A172 (cell line): ENCODE measurements around the gene DICER1. TPM values are rescaled to one million over a fixed set of nuclear protein-coding genes. Genes with fewer than 3 reads are reported as not detected.
"Not testable (repeated sequence)": the region's sequence is repeated elsewhere in the genome, so short reads cannot be mapped to it uniquely, and the experiment has no call there.

Experiments used
- DNase-seq: peaks from one replicate; pipeline ENCODE4 v3.0.0-alpha.2; 2015; ENCODE audit warnings: low spot score
- total RNA-seq: library from RNA; depleted of rRNA; stranded (reverse); fragments of >200 nt; shearing (Covaris generic); gene quantifications from 2 replicates; pipeline ENCODE4 v1.2.3, GENCODE V29; 2014

The DICER1 gene
- total RNA-seq, 1 experiment from 2014 or later: 65.8 TPM

DNA sequence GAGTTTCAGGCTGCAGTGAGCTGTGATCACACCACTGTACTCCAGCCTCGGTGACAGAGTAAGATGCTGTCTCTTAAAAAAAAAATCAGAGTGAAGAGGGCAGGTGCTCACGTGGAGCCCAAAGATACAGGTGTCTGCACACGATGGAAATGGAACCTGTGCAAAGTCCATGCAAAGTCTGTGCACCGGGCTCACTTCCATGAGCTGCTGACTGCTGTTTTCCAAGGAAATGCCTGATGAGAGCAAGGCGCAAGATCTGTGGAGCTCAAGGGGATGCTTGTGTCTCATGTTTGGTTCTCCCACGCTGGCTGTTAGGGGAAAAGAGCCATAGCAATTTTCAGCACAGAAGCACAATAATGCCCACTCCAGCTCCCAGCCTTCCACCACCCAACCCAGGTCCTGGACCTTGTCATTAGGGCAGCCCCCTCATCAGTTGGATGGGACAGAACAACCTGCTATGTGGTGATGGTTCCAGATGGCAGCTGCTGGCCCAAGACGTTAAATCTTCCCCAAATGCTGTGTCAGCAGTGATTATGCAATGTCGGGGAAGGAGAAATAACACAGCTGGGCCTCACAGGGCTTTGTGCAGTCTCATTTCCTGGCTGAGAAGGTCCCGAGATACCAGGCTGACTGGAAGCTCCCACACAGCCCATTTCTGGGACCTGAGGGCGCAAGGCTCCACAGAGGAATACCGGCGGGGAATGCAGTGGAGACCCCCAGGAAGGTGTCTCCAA lies 27.9 kb upstream of the DICER1 start:
- DNase-seq: no peak

DNA sequence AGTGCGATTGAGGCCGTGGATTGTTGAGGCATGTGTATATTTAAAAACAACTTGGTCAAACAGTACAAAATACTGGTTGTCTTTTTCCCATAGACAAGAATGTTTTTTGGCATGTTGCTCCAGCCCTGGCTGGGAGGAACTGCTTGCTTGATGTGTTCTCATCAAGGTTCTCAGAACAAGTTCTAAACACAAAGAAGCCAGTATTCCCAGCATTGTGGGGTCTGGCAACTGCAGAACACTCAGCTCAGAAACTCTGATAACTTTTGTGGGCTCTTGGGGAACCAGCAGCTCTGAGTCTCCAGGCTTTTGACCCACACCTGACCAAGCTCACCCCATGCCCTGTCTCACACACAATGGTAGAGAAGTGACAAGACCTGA lies 27.1 kb upstream of the DICER1 start:
- no peak for DNase-seq

DNA sequence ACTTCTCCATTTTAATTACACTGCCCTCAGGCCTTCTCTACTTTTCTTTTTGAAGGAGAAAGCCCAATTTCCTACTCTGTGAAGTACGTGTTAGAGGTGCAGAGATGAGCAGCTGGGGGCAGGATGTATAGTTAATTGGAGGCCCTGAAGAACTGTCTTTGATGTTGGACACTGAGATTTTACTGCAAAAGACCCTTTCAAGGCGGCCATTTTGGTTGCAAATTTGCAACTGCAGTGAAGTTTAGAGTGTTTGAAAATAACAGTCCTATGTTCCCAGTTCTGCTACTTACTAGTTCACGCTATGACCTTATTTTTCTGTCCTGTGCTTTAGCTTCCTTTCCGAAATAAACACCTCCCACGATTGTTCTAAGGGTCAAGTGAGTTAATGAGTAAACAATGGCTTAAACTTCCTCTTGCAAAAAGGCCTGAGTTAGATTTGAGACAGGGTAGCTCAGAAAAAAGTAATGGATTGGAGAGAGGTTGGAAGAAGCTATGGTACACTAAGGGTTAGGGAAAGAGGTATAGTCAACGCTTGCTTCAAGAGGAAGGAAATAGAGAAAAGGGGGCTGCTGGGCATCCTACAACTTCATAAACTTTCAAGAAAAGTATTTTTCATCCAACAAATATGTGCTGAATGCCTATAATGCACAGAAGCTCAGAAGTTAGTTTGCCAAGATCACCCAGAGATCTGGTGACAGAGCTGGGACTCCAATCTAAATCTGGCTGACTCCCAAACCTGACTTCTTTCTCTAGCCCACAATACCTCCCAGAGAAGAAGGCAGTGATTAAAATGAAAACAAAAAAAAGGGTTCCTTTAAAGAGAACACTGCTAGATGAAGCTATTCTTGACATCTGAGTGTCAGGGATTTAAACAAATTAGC lies 26.4 kb upstream of the DICER1 start:
- no peak for DNase-seq

DNA sequence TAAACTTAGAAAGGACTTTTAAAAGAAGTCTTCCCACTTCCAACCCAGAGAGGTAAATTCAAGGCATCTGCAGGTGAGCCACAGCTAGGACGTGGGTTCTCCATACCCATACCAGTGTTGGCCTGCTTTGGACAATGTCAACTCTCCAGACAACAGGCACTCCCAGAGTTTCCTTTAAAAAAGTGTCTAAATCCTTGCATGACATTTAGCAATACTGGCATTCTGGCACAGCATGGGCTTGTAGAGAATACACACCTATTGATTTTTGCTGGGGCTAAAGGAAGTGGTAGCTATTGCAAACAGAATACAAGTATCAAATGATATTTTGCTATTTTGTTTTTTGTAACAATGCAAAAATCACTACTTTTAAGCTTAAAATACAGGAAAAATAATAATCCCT lies 25.8 kb upstream of the DICER1 start:
- no peak for DNase-seq

DNA sequence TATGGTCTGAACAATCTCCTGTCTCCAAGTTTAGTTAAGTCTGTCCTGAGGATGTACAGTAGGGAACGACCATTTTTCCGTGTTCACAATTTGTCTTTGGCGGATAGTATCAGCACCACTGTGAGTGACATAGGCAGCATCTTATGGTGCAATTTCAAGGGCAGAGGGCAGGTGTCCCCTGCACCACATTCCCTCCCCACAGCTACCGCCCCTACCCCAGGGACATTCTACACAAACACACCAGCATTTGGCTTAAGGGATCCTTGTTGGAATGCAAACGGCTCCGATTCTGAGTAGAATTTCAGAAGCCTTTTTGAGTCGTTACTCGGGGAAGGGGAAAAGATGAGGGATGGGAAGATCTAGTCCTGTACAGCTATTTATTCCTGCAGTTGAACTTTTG lies 25.1 kb upstream of the DICER1 start:
- no peak for DNase-seq

DNA sequence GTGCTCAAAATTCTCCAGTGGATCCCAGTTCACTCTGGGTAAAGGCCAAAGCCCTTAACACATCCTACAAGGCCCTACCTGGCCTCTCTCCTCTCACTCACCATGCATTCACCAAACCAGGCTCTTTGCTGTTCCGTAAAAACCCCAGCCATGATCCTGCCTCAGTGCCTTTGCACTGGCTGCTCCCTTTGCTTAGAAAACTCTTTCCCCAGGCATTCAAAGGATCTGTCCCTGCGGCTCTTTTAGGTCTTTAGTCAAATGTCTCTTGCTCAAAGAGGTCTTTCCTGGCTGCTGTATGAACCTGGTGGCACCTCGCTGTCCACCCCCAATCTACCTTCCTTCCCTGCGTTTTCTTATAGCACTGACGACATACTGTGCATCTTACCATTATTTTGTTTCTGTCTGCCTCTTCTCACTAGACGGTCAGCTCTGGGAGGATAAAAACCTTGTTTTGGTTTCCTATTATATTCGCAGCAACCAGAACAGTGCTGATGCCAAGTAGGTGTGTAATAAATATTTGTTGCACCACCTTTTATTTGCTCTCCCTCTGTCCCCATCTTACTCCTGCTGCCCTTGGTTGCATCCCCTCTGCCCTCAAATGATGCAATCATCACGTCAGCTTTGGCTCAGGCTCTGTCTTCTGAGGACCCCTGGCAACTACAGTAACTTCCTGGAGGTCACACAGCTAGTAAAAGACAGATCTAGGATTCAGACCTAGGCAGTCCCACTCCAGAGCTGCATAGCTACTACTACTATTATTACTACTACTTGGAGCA lies 23.8 kb upstream of the DICER1 start:
- no peak for DNase-seq

DNA sequence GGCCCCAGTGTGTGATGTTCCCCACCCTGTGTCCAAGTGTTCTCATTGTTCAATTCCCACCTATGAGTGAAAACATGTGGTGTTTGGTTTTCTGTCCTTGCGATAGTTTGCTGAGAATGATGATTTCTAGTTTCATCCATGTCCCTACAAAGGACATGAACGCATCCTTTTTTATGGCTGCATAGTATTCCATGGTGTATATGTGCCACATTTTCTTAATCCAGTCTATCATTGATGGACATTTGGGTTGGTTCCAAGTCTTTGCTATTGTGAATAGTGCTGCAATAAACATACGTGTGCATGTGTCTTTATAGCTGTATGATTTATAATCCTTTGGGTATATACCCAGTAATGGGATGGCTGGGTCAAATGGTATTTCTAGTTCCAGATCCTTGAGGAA lies 18.3 kb upstream of the DICER1 start:
- DNase-seq: not testable (repeated sequence)

DNA sequence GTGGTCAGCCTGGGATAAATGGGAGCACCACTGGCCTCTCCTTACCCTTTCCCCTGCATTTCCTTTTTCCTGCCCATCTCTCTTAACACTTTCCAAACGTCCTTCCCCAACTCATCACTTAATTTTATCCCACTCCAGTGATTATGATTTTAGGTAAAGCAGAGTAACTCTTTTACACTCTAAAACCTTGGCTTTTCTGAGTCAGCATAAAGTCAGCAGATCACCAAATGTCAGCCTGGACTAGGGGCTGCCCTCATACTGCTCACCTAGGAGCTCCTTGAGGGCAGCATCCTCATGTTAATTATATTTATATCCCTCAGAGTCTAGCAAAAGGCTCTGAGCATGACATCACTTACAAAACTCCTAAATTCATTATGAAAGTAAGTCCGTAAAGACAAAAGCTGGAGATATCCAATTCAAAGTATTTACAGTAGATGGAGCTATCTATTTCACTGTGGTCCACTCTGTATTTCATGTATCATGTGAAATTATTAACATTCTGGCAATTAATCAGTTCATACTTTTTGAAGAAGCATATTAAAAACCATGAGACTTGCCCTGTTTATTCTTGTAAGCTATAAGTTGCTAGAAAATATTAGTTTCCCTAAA lies 17.0 kb upstream of the DICER1 start:
- no peak for DNase-seq

DNA sequence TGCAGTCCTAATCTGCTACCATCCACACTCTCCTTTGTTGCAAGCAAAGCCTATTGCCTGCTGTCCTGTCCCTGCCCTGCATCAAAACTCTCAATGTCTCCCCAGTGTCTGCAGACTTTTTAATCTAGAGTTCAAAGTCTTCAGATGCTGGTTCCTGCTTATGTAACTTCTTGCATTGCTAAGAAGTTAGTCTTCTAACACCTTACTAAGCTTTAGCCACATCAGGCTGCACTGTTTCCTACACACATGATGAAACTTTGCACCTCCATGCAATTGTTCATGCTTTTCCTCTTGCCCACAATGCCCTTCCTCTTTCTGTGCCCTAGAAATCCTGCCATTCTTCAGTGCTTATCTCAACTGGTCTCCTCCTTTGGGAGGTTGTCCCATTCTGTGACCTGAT lies 16.2 kb upstream of the DICER1 start:
- DNase-seq: no peak

DNA sequence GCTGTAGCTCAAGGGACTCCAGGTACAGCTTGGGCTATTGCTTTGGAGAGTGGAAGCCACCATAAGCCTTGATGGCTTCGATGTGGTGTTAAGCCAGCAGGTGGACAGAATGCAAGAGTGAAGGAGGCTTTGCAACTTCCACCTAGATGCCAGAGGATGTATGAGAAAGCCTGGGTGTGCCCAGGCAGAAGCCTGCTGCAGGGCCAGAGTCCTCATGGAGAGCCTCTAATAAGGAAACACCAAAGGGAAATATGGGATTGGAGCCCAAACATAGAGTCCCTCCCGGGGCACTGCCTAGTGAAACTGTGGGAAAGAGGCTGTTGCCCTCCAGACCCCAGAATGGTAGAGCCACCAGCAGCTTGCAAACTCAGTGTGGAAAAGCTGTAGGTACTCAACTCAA lies 9.8 kb upstream of the DICER1 start:
- DNase-seq: no peak

DNA sequence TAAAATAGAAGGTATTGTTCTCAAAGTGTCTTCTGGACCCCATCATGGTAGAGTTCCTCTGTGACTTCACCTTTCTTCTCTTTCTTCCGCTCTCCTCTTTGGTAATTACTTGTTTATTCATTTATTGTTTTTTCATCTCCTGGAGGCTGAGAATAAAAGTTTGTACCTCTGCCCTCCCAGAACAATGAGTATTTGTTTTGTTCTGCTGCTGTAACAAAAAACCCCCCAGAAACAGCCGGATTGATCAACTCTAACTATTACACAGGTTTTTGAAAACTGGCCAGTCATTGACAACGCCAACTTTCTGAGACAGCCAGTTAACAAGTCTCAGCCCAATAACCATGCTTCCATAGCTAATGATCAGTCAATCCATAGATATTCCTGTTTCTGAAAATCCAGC lies 8.2 kb upstream of the DICER1 start:
- DNase-seq: no peak

DNA sequence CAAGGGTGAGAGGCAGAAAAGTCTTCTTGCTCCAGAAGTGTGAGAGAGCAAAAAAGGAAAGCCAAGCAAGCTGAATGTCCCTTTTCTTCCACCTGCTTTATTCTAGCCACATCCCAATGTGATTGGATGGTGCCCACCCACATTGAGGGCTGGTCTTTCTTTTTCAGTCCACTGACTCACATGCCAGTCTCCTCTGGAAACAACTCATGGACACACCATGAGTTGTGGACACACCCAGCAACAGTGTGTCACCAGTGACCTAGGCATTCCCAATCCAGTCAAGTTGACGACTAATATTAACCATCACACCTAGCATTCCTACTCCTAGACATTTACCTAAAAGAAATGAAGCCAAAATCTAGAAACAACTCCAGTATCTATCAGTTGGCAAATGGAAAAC lies 7.2 kb upstream of the DICER1 start:
- DNase-seq: no peak

DNA sequence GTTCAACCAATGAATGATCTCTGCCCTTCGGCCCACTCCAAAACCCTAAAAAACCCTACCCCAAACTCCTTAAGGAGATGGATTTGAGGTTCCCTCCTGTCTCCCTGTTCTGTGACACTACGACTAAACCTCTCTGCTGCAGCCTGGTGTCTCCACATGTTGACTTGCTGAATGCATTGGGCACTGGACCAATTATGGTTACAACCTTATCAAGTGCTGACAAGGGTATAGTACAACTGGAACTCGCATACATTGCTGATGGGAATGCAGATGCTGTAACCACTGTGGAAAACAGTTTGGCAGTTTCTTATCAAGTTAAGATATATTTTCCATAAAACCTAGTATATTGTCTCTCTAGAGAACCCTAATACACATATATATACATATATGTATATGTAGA lies 6.3 kb upstream of the DICER1 start:
- no peak for DNase-seq

DNA sequence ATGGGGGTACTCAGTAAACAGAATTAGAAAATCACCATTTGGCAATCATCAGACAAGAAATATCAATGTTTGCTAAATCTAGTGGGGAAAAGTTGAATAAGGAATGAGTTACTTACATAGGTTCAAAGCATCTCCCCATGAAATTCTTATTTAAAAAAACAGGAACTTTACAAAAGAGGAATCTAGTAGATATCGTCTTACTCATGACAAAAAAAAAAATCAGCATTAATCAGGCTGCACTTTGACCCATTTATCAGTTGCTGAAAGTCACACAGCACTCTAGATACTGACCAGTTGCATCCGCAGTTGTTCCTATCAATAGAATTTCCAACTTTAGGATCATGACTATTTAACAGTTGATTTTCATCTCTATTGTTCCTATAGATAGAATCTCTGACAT lies 5.8 kb upstream of the DICER1 start:
- DNase-seq: no peak

DNA sequence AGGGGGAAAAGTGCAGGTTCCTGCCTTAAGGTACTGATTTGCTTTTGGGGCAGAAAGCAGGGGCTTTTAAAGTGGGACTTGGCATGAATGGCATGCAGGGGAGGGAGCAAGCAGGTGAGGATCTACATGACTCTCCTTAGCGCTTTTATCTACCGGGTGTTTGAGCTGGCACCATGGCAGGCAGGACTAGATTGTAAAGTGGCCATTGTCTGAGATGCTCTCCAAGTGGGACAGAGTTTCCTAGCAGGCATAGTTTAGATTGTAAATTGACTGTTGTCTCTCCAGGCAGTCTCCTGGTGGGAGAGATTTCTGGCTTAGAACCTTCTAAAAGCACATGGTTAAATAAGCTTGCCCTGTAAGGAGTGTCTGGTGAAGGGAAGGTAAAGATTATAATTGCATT lies 5.3 kb upstream of the DICER1 start:
- no peak for DNase-seq

DNA sequence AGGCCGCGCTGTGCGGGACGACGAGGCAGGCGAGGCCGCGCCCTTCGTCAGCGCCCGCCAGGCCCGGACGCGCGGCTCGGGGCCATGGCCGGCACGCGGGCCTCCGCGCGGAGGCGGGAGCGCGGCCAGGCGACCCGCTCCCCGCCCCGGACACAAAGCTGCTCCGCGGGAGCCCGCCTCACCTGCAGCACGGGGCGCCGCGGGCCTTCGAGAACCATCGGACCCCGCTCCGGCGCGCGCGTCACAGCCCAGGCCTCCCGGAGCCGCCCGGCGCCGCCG lies 342 bp downstream of the DICER1 start:
- no peak for DNase-seq

DNA sequence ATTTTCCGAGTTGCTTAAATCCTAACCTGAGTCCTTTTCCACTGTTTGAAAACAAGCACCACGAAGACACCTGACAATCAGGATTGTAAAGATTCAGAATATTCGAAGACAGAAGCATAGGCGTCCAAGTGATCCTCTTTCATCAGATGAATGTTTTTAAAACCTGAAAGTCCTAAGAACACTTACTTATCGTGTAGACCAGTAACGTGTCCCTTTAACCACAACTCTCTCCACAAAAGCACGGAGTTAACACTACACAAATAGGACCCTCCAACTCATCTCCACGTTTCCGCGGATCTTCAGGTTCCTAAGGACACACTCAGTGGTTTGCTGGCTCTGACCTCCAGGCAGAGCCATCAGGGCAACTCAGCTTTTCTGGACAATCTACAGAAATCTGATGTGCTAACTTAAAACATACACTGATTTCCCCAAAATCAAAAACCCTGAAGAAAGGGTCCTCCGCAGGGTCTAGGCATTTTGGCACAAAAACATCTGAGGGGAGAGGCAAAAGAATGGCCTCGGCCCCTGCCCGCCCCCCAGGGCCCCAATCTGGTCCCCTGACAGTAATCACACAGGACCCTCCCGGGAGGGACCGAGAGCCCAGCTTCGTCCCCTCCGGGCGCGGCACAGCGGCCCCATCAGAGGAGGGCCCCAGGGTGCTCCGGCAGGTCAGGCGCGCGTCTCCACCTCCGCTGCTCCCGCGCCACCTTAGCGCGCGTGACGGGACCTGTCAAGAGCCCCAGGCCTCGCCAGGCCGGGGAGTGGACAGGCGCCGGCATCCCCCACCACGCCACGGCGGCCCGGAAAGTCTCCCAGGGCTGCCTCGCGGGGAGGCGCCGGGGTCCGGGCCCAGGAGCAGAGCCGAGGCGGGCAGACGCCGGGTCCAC lies 925 bp downstream of the DICER1 start:
- DNase-seq: no peak

DNA sequence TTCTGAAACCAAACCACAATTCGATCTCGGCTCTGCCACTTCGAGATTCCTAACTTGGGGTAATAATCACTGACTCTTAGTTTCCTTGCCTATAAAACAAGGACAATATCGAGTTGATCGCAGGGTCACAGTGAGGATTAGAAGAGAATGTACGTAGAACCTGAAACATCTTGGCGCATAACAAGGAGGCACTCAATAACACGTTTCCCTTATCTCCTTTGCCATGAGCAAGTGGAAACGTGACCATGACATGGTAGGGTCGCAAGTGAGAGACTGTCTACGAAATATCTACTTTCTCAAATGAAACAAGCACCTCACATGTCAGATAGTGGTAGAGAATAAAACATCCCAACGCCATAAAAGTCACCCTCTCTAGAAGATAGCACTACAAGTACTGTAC lies 2.3 kb downstream of the DICER1 start:
- no peak for DNase-seq

DNA sequence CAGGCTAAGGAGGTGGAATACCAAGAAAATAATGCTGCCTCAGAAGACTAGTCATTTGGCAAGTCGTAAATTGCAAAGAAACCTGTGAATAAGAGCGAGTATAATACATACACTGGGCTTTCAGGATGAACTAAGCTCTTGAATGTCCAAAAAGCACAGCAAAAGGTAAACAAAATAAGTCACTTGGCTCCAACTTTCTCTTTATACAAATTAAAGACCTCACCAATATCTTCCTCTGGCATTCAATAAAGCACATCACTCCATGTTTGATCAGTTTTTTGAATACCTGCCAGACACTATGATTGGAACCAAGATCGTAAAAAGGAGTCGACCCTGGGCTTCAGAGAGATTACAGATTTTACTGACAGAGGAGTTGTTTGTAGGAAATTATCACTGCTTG lies 3.5 kb downstream of the DICER1 start:
- no peak for DNase-seq

DNA sequence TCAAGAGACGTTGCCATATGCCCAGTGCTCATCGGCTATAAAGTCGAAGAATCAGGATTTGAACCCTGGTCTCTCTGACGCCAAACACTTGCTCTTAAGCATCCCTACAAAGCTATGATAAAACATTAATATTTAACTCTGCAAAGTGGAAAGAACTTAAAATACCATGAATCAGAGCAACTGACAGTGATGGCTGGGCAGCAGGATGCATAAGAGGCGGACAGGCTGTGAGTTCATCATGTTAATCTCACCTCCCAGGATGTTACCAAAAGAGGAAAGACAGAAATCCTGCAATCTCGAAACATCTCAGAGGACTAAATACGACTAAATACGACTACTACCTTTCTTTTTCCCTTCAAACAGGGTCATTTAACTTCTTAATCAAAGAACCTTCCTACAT lies 5.8 kb downstream of the DICER1 start:
- DNase-seq: no peak

DNA sequence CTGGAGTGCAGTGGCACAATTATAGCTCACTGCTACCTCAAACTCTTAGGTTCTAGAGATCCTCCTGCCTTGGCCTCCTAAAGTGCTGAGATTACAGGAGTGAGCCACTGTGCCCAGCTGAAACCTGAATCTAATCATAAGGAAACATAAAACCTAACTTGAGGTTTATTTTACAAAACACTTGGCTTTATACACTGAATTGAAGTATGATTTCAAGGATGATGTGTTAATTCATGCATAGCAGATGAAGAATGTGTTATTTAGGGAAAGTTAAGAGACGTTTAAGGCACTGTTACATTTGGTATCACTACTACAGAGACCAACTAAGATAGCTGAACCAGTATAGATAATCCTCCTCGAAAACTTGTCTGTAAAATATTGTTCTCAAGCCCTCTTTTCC lies 6.4 kb downstream of the DICER1 start:
- DNase-seq: no peak
